ENCODE measurements around the gene NDUFS7.
A peak's percentile ranks its signal among the peaks of the same experiment; 100 is the strongest.

The NDUFS7 gene

GRCh38 chr19:1353144-1353543 lies 30.6 kb upstream of the NDUFS7 start:
- no peak for TF ChIP-seq REST (IDR thresholded peaks at IDR 0.05; ENCODE audit: low read depth)
- no peak for TF ChIP-seq FOXM1 (IDR thresholded peaks at IDR 0.05; ENCODE audit: borderline replicate concordance, low read depth)
- TF ChIP-seq CEBPB (IDR thresholded peaks at IDR 0.05), result no peak
- TF ChIP-seq TCF12 (IDR thresholded peaks at IDR 0.05; ENCODE audit: low read depth), result no peak
- TF ChIP-seq TAF1 (IDR thresholded peaks at IDR 0.05; ENCODE audit: low read depth), result no peak
- TF ChIP-seq MAX (IDR thresholded peaks at IDR 0.05), result no peak
- no peak for TF ChIP-seq EGR1 (IDR thresholded peaks at IDR 0.05)
- no peak for TF ChIP-seq EP300 (IDR thresholded peaks at IDR 0.05; ENCODE audit: borderline replicate concordance)

GRCh38 chr19:1354970-1355567 lies 28.6 kb upstream of the NDUFS7 start:
- TF ChIP-seq MAX (IDR thresholded peaks at IDR 0.05) (no peak), TCF12 (IDR thresholded peaks at IDR 0.05; ENCODE audit: low read depth) (no peak)

- no peak for TF ChIP-seq FOXM1 (IDR thresholded peaks at IDR 0.05; ENCODE audit: borderline replicate concordance, low read depth)
- no peak for TF ChIP-seq NFIC (IDR thresholded peaks at IDR 0.05)
- no peak for TF ChIP-seq TEAD4 (IDR thresholded peaks at IDR 0.05)
- TF ChIP-seq YY1 (IDR thresholded peaks at IDR 0.05; ENCODE audit: low read depth), result peak; percentile 41; the same call in 1 of the 2 replicates
Observed at GRCh38 chr19:1355568-1356507, 27.9 kb upstream of the NDUFS7 start.

GRCh38 chr19:1356508-1356865 lies 27.2 kb upstream of the NDUFS7 start:
- no peak for TF ChIP-seq MAX (IDR thresholded peaks at IDR 0.05)
- TF ChIP-seq TEAD4 (IDR thresholded peaks at IDR 0.05), result peak; percentile 55; the same call in 1 of the 2 replicates
- TF ChIP-seq NFIC (IDR thresholded peaks at IDR 0.05), result peak; percentile 80

- no peak for TF ChIP-seq RAD21 (IDR thresholded peaks at IDR 0.05; ENCODE audit: low read depth)
- no peak for TF ChIP-seq YY1 (IDR thresholded peaks at IDR 0.05; ENCODE audit: low read depth)
Observed at GRCh38 chr19:1357531-1358109, 26.1 kb upstream of the NDUFS7 start.

- no peak for TF ChIP-seq USF1 (IDR thresholded peaks at IDR 0.05)
- no peak; the same call in 1 of the 2 replicates for TF ChIP-seq MAX (IDR thresholded peaks at IDR 0.05)
- no peak for TF ChIP-seq REST (IDR thresholded peaks at IDR 0.05; ENCODE audit: low read depth)
- TF ChIP-seq EP300 (IDR thresholded peaks at IDR 0.05; ENCODE audit: borderline replicate concordance), result no peak
- no peak for TF ChIP-seq TCF12 (IDR thresholded peaks at IDR 0.05; ENCODE audit: low read depth)
- no peak for TF ChIP-seq CREB1 (IDR thresholded peaks at IDR 0.05; ENCODE audit: low read depth)
Observed at GRCh38 chr19:1360126-1360817, 23.4 kb upstream of the NDUFS7 start.
